Brain microvascular endothelial cell (primary cell): ENCODE measurements around the gene MAML3.

Experiments used
- DNase-seq: peaks from one replicate; pipeline ENCODE4 v3.0.0-alpha.2; 2020
- H3K27ac ChIP-seq: fragments of 250-450 bp; sonication (Bioruptor Pico); 2 replicates; pipeline ENCODE4 v1.5.1; 2020; ENCODE audit warnings: mild to moderate bottlenecking, moderate library complexity
- H3K27me3 ChIP-seq: fragments of 250-450 bp; sonication (Bioruptor Pico); replicated peaks from 2 replicates; pipeline ENCODE4 v1.5.1; 2020; ENCODE audit warnings: mild to moderate bottlenecking
- H3K36me3 ChIP-seq: fragments of 250-450 bp; sonication (Bioruptor Pico); replicated peaks from 2 replicates; pipeline ENCODE4 v1.5.1; 2020; ENCODE audit warnings: mild to moderate bottlenecking
- H3K4me3 ChIP-seq: 2 replicates; pipeline ENCODE4 v1.5.1; 2011; ENCODE audit warnings: low read depth, mild to moderate bottlenecking, control low read depth, low read length, moderate library complexity
- CTCF ChIP-seq: IDR thresholded peaks from 2 replicates; pipeline ENCODE4 v1.5.1; 2011; ENCODE audit warnings: low read depth, mild to moderate bottlenecking, moderate library complexity, low read length, control low read depth, inconsistent platforms; ENCODE audit errors: missing control alignments
- in situ Hi-C: cut with HindIII; loops from 2 replicates; pipeline ENCODE4 v1.10.0; 2017; ENCODE audit warnings: low sequenced_read_pairs, low pct_ligation_motif_present

The MAML3 gene

GRCh38 chr4:139769364-139769763, 384.6 kb downstream of the MAML3 start:
- H3K4me3 ChIP-seq, result no peak overlapping the region
- H3K27me3 ChIP-seq, result no peaks in the 10 kb centered on the region
- DNase-seq, result no peak
- in situ Hi-C loops, result no loop called here
- no peaks in the 10 kb centered on the region for H3K36me3 ChIP-seq
- no peak overlapping the region for H3K27ac ChIP-seq
- TF ChIP-seq CTCF, result no peak

GRCh38 chr4:139768896-139769295, 385.1 kb downstream of the MAML3 start:
- Histone ChIP-seq H3K36me3 (no peaks in the 10 kb centered on the region), H3K27ac (no peak overlapping the region), H3K4me3 (no peak overlapping the region), H3K27me3 (no peaks in the 10 kb centered on the region)
- DNase-seq, result no peak
- in situ Hi-C loops, result no loop called here
- peak; percentile 45 for TF ChIP-seq CTCF

GRCh38 chr4:139768366-139768765, 385.6 kb downstream of the MAML3 start:
- TF ChIP-seq CTCF, result no peak
- Histone ChIP-seq H3K36me3 (no peaks in the 10 kb centered on the region), H3K27me3 (no peaks in the 10 kb centered on the region), H3K4me3 (no peak overlapping the region), H3K27ac (no peak overlapping the region)
- no peak for DNase-seq
- in situ Hi-C loops, result no loop called here

- H3K27ac ChIP-seq, result no peak overlapping the region
- TF ChIP-seq CTCF, result no peak
These were observed 386.4 kb downstream of the MAML3 start for GRCh38 chr4:139767585-139767984.

GRCh38 chr4:139767168-139767567, 386.8 kb downstream of the MAML3 start:
- Histone ChIP-seq H3K36me3 (no peaks in the 10 kb centered on the region), H3K27me3 (no peaks in the 10 kb centered on the region), H3K4me3 (no peak overlapping the region), H3K27ac (no peak overlapping the region)
- DNase-seq, result no peak
- no peak for TF ChIP-seq CTCF
- in situ Hi-C loops, result no loop called here

More at GRCh38 chr4:139767585-139767984, 386.4 kb downstream of the MAML3 start:
- Histone ChIP-seq H3K27me3 (no peaks in the 10 kb centered on the region), H3K36me3 (no peaks in the 10 kb centered on the region), H3K4me3 (no peak overlapping the region)
- in situ Hi-C loops, result no loop called here
- DNase-seq, result no peak

GRCh38 chr4:139764686-139765310, 389.2 kb downstream of the MAML3 start:
- no peaks in the 10 kb centered on the region for H3K27me3 ChIP-seq
- no peak for TF ChIP-seq CTCF
- in situ Hi-C loops, result no loop called here
- no peaks in the 10 kb centered on the region for H3K36me3 ChIP-seq
- no peak for DNase-seq
- no peak overlapping the region for H3K27ac ChIP-seq
- H3K4me3 ChIP-seq, result no peak overlapping the region
